ENCODE data around the gene CELF5.
"Not testable (repeated sequence)": the region's sequence is repeated elsewhere in the genome, so short reads cannot be mapped to it uniquely, and the experiment has no call there.

Gene CELF5

DNA sequence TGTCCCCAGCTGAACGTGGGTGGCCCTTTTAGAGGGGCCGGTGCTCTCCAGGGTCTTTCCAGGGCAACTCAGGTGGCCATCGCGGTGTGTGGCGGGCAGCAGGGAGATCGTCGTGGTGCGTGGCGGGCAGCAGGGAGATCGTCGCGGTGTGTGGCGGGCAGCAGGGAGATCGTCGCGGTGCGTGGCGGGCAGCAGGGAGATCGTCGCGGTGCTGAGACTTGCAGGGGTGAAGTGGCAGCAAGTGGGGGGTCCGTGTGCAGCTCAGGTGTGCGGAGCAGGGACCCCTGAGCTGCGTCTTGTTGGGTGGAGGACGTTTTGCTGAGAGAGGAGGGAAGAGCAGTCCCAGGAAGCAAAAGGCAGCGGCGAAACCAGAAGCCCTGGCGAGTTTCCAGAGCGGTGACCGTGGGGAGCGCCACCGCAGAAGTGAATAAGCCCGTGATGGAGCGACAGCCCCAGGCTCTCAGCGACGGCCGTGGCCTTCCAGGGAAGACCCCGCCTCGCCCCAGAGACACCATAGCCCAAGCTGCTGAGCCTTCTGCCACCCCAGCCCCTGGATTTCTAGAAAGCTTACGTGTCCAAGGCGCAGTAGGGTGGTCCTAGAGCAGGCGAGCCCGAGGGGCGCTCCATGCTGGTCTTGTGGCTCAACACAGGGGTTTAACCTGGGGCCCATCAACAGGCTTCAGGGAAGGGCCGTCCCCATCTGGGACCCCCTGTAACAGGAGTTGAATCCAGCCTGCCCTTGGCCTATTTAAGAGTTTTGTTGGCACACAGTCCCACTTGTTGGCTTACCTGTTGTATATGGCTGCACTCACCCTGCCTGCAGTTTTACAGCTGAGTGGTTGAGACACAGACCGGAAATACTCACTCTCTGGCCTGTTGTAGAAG, 33.3 kb upstream of the CELF5 start:
- no peak for DNase-seq

GRCh38 chr19:3191806-3192104, 32.7 kb upstream of the CELF5 start:
- DNase-seq: not testable (repeated sequence)

DNA sequence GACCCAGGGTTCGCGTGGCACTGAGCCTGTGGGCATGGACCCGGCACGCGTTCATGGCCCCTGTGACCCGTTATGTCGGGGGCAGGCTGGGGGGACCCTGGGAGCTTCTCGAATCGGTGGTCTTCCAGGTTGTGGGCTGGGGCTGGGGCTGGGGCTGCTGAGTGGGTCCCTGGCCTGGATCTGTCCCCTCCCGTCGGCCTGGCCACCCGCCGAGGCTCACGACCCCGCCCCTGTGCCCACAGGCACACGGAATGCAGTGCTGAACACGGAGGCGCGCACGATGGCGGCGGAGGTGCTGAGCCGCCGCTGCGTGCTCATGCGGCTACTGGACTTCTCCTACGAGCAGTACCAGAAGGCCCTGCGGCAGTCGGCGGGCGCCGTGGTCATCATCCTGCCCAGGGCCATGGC, 32.2 kb upstream of the CELF5 start:
- DNase-seq: no peak

- no peak for DNase-seq
These were observed 31.8 kb upstream of the CELF5 start for GRCh38 chr19:3192684-3193083.

GRCh38 chr19:3193256-3194105, 31.0 kb upstream of the CELF5 start:
- no peak for DNase-seq

DNA sequence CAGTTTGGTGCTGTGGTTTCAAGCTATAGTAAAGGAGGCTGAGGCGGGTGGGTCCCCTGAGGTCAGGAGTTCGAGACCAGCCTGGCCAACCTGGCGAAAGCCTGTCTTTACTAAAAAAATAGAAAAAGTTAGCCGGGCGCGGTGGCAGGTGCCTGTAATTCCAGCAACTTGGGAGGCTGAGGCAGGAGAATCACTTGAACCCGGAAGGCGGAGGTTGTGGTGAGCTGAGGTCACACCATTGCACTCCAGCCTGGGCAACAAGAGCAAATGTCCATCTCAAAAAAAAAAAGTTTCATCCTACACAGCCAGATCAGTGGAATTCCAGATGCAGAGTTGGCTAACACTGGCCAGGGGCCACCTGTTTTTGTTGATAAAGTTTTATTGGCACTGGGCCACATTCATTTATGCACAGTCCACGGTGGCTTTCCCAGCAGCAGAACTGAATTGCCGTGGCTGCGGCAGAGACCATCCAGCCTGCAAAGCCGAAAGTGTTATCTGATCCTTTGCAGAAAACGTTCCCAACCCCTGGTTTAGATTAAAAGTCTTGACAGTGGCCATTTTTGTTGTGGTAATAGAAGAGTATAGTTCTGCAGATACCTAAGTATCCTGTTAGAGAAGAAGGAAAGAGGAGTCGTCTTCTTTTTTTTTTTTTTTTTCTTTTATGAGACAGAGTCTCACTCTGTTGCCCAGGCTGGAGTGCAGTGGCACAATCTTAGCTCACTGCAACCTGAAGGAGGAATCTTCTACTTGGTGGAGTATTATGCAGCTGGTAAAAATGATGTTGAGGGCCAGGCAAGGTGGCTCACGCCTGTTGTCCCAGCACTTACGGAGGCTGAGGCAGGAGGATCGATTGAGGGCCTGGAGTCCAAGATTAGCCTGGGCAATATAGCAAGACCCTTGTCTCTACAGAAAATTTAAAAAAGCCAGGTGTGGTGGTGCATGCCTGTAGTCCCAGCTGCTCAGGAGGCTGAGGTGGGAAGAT, 30.1 kb upstream of the CELF5 start:
- no peak for DNase-seq

GRCh38 chr19:3196064-3196932, 28.2 kb upstream of the CELF5 start:
- no peak for DNase-seq

DNA sequence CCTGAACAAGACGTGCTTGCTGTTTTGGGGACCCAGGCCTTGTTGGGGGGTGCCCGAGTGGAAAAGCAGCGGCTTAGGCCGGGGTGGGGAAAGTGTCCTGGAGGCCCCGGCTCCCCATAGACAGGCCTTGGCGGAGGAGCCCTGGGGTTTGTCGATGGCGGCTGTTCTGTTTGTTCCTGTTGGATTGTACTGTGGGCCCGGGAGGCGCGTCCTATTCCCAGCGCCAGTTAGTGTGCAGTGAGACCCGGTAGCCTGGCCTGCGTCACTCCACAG, 27.6 kb upstream of the CELF5 start:
- no peak for DNase-seq

DNA sequence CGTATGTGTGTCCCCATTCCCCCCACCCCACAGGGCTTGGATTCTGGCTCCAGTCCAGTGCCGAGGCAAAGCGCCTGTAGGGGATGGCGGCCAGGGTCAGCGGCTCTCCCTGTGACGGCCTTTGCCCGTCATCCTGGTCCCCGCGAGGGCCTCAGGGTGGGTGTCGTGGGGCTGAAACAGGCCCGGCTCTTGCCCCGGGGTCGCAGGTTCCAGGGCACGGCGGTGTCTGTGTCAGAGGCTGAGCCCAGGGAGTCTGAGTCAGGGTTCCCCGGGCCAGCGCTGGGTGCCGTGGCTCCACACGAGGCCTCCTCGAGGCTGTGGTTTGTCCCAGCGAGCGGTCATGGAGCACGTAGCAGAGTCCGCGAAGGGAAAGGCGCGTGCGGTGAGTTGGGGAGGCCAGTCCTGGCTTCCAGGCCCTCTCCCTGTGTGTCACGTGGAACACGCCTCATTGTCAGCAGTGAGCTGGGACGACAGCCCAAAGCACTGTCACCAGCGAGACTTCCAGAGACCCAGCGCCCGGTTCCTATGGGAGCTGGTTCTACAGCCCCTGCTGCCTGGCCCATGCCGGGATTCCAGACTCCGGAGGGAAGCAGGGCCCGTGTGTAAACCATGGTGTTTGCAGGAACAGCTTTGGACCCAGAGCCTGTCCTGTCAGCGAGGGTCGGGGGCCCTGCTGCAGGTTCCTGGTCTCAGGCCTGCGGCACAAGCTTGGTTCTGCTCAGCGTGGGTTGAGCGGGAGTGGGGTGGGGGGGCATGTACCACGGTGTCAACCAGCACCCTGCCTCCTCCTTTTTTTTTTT, 25.4 kb upstream of the CELF5 start:
- no peak for DNase-seq

GRCh38 chr19:3201072-3201700, 23.3 kb upstream of the CELF5 start:
- DNase-seq: no peak

- no peak for DNase-seq
These were observed 22.6 kb upstream of the CELF5 start for GRCh38 chr19:3201911-3202310.

- no peak for DNase-seq
These were observed 22.1 kb upstream of the CELF5 start for GRCh38 chr19:3202346-3202745.

GRCh38 chr19:3202895-3203294, 21.6 kb upstream of the CELF5 start:
- DNase-seq: not testable (repeated sequence)

DNA sequence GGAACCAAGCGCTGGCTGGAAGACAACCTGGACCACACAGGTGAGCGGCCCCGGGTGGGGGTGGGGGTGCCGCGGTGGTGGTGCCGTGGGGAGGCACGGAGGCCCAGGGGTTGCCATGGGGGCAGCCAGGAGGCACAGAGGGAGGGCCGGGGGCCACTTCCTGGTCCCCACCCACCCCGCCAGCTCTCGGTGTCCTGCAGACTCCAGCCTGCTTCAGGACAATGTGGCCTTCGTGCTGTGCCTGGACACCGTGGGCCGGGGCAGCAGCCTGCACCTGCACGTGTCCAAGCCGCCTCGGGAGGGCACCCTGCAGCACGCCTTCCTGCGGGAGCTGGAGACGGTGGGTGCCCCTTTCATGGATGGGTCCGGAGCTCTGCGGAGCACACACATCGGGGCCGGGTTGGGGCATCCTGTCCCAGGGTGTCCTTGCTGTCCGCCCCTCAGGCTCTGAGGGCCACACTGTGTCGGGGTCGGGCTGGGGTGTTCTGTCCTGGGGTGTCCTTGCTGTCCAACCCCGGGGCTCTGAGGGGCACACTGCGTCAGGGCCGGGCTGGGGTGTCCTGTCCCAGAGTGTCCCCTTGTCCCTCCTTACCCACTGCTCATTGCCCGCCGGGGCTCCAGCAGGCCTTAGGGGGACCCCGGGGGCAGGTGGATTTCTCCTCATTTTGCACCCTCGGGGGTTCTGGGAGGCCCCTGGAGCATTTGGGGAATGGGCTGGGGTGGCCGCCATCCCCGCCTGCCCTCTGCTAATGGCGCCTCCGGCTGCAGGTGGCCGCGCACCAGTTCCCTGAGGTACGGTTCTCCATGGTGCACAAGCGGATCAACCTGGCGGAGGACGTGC, 20.4 kb upstream of the CELF5 start:
- DNase-seq: no peak

DNA sequence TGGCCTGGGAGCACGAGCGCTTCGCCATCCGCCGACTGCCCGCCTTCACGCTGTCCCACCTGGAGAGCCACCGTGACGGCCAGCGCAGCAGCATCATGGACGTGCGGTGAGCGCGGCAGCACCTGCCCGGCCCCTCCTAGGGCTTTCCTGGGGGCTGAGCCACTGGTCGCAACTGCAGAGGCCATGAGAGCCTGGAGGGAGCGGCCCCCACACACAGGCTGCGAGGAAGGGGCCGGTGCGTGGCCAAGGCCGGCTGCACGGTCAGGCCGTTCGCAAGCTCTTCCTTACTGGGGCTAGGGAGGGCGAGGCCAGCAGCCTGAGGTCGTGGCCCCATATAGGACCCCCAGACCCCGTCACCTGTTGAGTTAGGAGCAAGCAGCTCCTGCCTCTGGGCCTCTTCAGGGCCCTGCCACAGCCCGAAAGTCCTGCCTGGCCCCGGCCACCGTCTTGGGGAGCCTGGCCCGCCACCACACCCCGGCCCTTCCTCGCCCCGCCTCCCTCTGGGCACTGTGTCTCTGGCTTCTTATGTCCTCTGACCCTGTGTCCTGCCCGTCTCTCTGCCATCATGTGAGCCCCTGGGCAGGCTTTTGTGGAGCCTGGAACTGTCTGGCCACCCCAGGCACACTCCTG, 19.7 kb upstream of the CELF5 start:
- DNase-seq: no peak

- no peak for DNase-seq
These were observed 18.1 kb upstream of the CELF5 start for GRCh38 chr19:3206216-3206953.

DNA sequence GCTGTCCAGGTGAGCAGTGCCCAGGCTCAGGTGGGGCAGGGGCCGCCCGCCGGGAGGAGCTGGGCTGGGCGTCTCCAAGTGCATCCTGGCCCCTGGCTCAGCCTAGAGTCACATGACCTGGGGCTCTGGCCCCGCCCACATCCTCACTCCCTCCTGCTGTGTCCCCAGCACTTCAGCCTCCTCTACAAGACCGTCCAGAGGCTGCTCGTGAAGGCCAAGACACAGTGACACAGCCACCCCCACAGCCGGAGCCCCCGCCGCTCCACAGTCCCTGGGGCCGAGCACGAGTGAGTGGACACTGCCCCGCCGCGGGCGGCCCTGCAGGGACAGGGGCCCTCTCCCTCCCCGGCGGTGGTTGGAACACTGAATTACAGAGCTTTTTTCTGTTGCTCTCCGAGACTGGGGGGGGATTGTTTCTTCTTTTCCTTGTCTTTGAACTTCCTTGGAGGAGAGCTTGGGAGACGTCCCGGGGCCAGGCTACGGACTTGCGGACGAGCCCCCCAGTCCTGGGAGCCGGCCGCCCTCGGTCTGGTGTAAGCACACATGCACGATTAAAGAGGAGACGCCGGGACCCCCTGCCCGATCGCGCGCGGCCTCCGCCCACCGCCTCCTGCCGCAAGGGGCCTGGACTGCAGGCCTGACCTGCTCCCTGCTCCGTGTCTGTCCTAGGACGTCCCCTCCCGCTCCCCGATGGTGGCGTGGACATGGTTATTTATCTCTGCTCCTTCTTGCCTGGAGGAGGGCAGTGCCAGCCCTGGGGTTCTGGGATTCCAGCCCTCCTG, 16.8 kb upstream of the CELF5 start:
- no peak for DNase-seq
